8988T (cell line): ENCODE measurements around the gene CEP250.

Experiments used
- DNase-seq: peaks from one replicate; pipeline ENCODE4 v3.0.0; 2011

The CEP250 gene

GRCh38 chr20:35564905-35565304 lies 109.5 kb downstream of the CEP250 start:
- no peak for DNase-seq

- DNase-seq = peak; percentile 62
Observed at GRCh38 chr20:35568645-35569044, 113.2 kb downstream of the CEP250 start.
